Activated B cell treated with CpG ODN at 0.5 μM for 24 hours (primary cell): ENCODE data around the gene ZSCAN30. TPM values are rescaled to one million over a fixed set of nuclear protein-coding genes. Genes with fewer than 3 reads are reported as not detected.

Experiments used
- ATAC-seq: fragments of 200-7000 bp; cut with Tn5 transposase; one replicate; pipeline ENCODE4 v1.10.0; 2021; ENCODE audit warnings: low read depth, mild to moderate bottlenecking, moderate library complexity
- CTCF ChIA-PET: fragments of 350-600 bp; sonication (Branson Sonifier 250); formaldehyde crosslinking; loops from one replicate; lab custom pipeline; 2021; ENCODE audit warnings: antibody characterized with exemption; lab: Charles Lee
- POLR2A ChIA-PET: fragments of 350-600 bp; sonication (Branson Sonifier 250); formaldehyde crosslinking; loops from one replicate; lab custom pipeline; 2021; ENCODE audit warnings: antibody characterized with exemption; lab: Charles Lee
- DNase-seq: peaks from one replicate; pipeline ENCODE4 v3.0.0; 2022
- H3K27ac Mint-ChIP-seq: one replicate; pipeline ENCODE4 v1.8.0; 2020; ENCODE audit warnings: mixed read lengths
- H3K27me3 Mint-ChIP-seq: one replicate; pipeline ENCODE4 v1.8.0; 2021; ENCODE audit warnings: mixed read lengths
- H3K36me3 Mint-ChIP-seq: one replicate; pipeline ENCODE4 v1.8.0; 2021; ENCODE audit warnings: low read depth, mixed read lengths
- H3K4me1 Mint-ChIP-seq: one replicate; pipeline ENCODE4 v1.8.0; 2021; ENCODE audit warnings: mixed read lengths
- H3K4me3 Mint-ChIP-seq: one replicate; pipeline ENCODE4 v1.8.0; 2020; ENCODE audit warnings: mild to moderate bottlenecking, mixed read lengths
- H3K9me3 Mint-ChIP-seq: one replicate; pipeline ENCODE4 v1.8.0; 2020; ENCODE audit warnings: mixed read lengths
- intact Hi-C: fragments of 100-400 bp; cut with micrococcal nuclease; formaldehyde crosslinking; loops from one replicate; pipeline ENCODE4 v1.15.1; 2024
- total RNA-seq: library from RNA; stranded (reverse); gene quantifications from 2 replicates; pipeline ENCODE4 v1.2.3, GENCODE V29; 2022
- TF ChIP-seq, protein P1 (sequence below): fragments of 200-600 bp; IDR thresholded peaks from one replicate; pipeline ENCODE4 v1.8.0; 2022; ENCODE audit warnings: antibody characterized with exemption, mild to moderate bottlenecking

The ZSCAN30 gene
- total RNA-seq, 1 donor from 2014 or later, result 23.8 TPM

DNA sequence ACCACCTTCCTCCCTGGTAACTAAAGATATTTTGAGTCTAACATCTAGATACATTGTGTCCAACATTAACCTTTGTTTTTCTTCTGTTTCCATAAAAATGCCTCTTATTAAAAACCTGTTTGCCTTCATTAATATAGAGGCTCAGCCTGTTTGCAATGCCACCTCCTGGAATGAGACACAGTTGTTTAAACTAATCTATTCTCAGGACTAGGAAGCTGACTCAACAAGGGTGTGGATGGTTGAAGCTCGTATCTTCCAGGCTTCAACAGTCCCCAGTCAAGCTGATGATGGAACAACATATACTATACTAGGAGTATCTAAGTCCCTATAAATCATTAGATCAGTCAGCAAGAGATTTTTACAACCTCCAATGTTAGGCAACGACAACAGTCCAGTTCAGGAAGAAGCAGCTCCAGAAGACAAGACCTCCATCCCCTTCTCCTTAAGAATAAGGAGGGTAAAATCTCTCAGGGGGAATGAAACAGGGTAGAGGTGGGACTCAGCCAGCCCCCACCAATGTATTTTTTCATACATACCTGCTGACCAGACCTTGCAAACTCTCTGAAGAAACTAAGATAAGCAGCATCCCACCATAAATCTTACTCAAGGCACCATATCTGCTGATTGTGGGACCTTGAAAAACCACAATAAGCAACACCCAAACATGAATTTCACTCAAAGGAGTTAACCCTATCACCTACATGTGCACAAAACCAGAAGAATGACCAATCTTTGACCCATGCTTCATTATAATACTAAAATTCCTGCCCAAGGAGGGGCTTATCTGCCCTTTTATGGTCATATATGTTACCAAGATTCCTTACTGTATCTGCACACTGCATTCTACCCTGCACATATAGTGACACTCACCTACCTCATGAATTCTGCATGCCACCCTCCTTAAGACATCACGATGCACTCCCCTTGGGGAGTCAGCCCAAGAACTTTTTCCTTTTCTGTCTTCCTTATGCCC lies 32.7 kb upstream of the ZSCAN30 start:
- TF ChIP-seq, protein P1, sequence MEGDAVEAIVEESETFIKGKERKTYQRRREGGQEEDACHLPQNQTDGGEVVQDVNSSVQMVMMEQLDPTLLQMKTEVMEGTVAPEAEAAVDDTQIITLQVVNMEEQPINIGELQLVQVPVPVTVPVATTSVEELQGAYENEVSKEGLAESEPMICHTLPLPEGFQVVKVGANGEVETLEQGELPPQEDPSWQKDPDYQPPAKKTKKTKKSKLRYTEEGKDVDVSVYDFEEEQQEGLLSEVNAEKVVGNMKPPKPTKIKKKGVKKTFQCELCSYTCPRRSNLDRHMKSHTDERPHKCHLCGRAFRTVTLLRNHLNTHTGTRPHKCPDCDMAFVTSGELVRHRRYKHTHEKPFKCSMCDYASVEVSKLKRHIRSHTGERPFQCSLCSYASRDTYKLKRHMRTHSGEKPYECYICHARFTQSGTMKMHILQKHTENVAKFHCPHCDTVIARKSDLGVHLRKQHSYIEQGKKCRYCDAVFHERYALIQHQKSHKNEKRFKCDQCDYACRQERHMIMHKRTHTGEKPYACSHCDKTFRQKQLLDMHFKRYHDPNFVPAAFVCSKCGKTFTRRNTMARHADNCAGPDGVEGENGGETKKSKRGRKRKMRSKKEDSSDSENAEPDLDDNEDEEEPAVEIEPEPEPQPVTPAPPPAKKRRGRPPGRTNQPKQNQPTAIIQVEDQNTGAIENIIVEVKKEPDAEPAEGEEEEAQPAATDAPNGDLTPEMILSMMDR, result no peak
- H3K4me1 Mint-ChIP-seq, result no peaks in the 10 kb centered on the region
- no peak overlapping the region for H3K27ac Mint-ChIP-seq
- H3K4me3 Mint-ChIP-seq, result no peak overlapping the region
- H3K9me3 Mint-ChIP-seq, result no peaks in the 10 kb centered on the region
- ChIA-PET POLR2A (no interaction called here), CTCF (no interaction called here)
- H3K27me3 Mint-ChIP-seq, result no peaks in the 10 kb centered on the region
- no peaks in the 10 kb centered on the region for H3K36me3 Mint-ChIP-seq
- intact Hi-C loops, result no loop called here
- ATAC-seq (no peak), DNase-seq (no peak)

DNA sequence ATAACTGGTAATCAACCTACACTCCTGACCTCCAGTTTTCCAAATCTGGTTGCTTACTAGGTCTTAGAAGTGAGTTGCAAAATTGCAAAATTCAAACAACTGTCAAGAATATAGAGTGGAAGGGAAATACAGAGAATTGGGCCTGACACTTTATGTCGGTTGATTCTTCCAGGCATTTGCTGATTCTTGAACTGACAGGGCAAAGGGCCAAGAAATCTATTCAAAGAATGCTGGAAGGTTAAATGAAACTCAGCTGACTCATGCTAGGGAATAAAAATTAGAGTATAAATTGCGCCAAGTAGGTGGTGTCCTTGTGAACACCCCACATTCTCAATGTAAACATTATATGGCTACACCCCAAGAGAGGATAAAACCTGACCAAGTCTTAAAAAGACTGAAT lies 21.5 kb upstream of the ZSCAN30 start:
- Mint-ChIP-seq H3K4me1 (no peaks in the 10 kb centered on the region), H3K27me3 (no peaks in the 10 kb centered on the region), H3K9me3 (peaks cover 46% of the 10 kb centered on the region), H3K36me3 (peaks cover 36% of the 10 kb centered on the region), H3K27ac (no peak overlapping the region), H3K4me3 (no peak overlapping the region)
- ChIA-PET POLR2A (no interaction called here), CTCF (no interaction called here)
- no peak for DNase-seq
- ATAC-seq, result no peak
- TF ChIP-seq, protein P1, result no peak
- intact Hi-C loops, result no loop called here

DNA sequence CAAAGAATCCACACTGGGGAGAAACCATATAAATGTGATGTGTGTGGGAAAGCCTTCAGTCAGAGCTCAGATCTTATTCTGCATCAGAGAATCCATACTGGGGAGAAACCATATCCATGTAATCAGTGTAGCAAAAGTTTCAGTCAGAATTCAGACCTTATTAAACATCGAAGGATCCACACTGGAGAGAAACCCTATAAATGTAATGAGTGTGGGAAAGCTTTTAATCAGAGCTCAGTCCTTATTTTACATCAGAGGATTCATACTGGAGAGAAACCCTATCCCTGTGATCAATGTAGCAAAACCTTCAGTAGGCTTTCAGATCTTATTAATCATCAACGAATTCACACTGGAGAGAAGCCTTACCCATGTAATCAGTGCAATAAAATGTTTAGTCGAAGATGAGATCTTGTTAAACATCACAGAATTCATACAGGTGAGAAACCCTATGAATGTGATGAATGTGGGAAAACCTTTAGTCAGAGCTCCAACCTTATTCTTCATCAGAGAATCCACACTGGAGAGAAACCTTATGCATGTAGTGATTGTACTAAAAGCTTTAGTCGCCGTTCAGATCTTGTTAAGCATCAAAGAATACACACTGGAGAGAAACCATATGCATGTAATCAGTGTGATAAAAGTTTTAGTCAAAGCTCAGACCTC lies 16.7 kb upstream of the ZSCAN30 start:
- no peak for DNase-seq
- H3K27me3 Mint-ChIP-seq, result no peaks in the 10 kb centered on the region
- peaks cover 52% of the 10 kb centered on the region for H3K9me3 Mint-ChIP-seq
- ChIA-PET CTCF (no interaction called here), POLR2A (interaction anchor here (1.3 kb wide), 1 partner anchor 40 kb away, joined by 3 read pairs; no protein-coding TSS in a partner anchor)
- intact Hi-C loops, result no loop called here
- no peak for ATAC-seq
- H3K4me1 Mint-ChIP-seq, result no peaks in the 10 kb centered on the region
- H3K27ac Mint-ChIP-seq, result no peak overlapping the region
- no peak overlapping the region for H3K4me3 Mint-ChIP-seq
- TF ChIP-seq, protein P1, result no peak
- peaks cover 81% of the 10 kb centered on the region for H3K36me3 Mint-ChIP-seq

DNA sequence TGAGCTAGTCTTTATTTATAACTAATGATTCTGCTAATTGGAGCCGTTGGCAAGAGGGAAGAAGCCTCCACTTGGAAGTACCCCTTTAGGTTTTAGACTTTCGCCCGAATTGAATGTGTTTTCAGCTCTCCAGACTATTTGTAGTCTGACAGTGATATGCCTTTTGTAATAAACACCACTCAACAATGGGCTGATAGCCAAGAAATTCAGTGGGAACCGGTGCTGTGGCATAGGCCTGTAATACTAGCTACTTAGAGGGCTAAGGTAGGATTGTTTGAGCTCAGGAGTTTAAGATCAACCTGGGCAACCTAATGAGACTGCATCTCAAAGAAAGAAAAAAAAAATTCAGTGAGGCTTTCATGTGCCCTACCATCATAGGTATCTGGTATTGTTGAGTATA lies 13.6 kb upstream of the ZSCAN30 start:
- TF ChIP-seq, protein P1, result no peak
- Mint-ChIP-seq H3K27ac (no peak overlapping the region), H3K36me3 (peaks cover 89% of the 10 kb centered on the region), H3K4me3 (no peak overlapping the region), H3K9me3 (peaks cover 51% of the 10 kb centered on the region), H3K4me1 (no peaks in the 10 kb centered on the region), H3K27me3 (no peaks in the 10 kb centered on the region)
- no peak for ATAC-seq
- intact Hi-C loops, result no loop called here
- DNase-seq, result no peak
- POLR2A ChIA-PET, result no interaction called here
- CTCF ChIA-PET, result no interaction called here

DNA sequence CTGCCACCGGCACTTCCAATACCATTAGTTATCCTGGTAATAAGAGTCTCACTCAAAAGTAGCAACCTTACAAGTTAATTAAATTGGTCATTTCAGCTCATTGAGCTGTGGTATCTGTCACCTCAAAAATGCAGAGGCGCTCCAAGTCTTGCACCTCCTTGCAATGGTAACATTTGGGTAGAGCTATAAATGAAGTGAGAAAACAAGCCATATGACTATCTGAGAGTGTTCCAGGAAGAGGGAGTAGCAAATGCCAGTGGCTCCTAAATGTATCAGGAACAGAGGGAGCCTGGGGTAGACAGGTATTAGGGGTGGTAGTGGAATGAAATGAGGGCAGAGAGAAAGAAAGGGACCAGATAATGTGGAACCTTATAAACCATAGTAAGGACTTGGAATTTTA lies 6.0 kb upstream of the ZSCAN30 start:
- DNase-seq (no peak), ATAC-seq (no peak)
- TF ChIP-seq, protein P1, result no peak
- peaks cover 65% of the 10 kb centered on the region for H3K36me3 Mint-ChIP-seq
- no peak overlapping the region for H3K4me3 Mint-ChIP-seq
- peaks cover 8% of the 10 kb centered on the region for H3K9me3 Mint-ChIP-seq
- no peak overlapping the region for H3K27ac Mint-ChIP-seq
- ChIA-PET POLR2A (no interaction called here), CTCF (no interaction called here)
- H3K27me3 Mint-ChIP-seq, result no peaks in the 10 kb centered on the region
- peaks cover 20% of the 10 kb centered on the region for H3K4me1 Mint-ChIP-seq
- intact Hi-C loops, result no loop called here
